ENCODE measurements around the gene POU3F2.

GRCh38 chr6:98824902-98825599 lies 9.3 kb upstream of the POU3F2 start:
- no peak for TF ChIP-seq CTCF (conservative IDR thresholded peaks at IDR 0.05; ENCODE audit: low read length)
- no peak for TF ChIP-seq EZH2phosphoT487 (IDR thresholded peaks at IDR 0.05; ENCODE audit: borderline replicate concordance)

Data from Loucy (cell line).